HepG2 (cell line): ENCODE results near the gene ARSH. TPM values are rescaled to one million over a fixed set of nuclear protein-coding genes. Genes with fewer than 3 reads are reported as not detected.

Experiments
- ATAC-seq: fragments of 200-7000 bp; cut with Tn5 transposase; 3 replicates; pipeline ENCODE4 v1.9.1; 2020; ENCODE audit warnings: mild to moderate bottlenecking, moderate library complexity
- BruUV-seq: library from RNA; stranded (reverse); fragments of 400-500 nt; replicated peaks from 2 replicates; lab custom pipeline; 2021; lab: Mats Ljungman, UMichigan
- CTCF ChIA-PET: fragments of 300-600 bp; formaldehyde crosslinking; extraction: SDS; loops from one replicate; lab custom pipeline; 2021; ENCODE audit warnings: low total read pairs, inconsistent platforms, low intra/inter-chr PET ratio; lab: Yijun Ruan, JAX
- POLR2A ChIA-PET: fragments of 350-600 bp; sonication (Branson Sonifier 250); formaldehyde crosslinking; loops from one replicate; lab custom pipeline; 2020; ENCODE audit warnings: antibody characterized with exemption, inconsistent platforms; lab: Yijun Ruan, JAX
- DNase-seq: peaks from one replicate; pipeline ENCODE4 v3.0.0-alpha.2; 2015; ENCODE audit warnings: low spot score
- FAIRE-seq: peaks from 3 replicates; lab custom pipeline; 2011; peaks lifted over from hg19 to GRCh38; lab: Jason Lieb, UNC
- H2AFZ ChIP-seq: one replicate; pipeline ENCODE4 v1.6.1; 2011; ENCODE audit warnings: low read length, inconsistent platforms
- H3K27ac ChIP-seq: fragments of 300-600 bp; 3 replicates; pipeline ENCODE4 v1.8.0; 2011; ENCODE audit warnings: mixed run types, mild to moderate bottlenecking, mixed read lengths, low read length, inconsistent platforms; ENCODE audit not compliant: insufficient read depth; ENCODE audit errors: extremely low read length
- H3K27me3 ChIP-seq, 2 experiments: fragments of 200-600 bp in 1 of 2; 2 replicates in 1 of 2; 3 replicates in 1 of 2; pipeline versions ENCODE4 v1.6.0 to v1.8.0; 2011; ENCODE audit warnings: low read length in 2 of 2, mild to moderate bottlenecking in 2 of 2, moderate library complexity in 2 of 2, inconsistent platforms in 1 of 2; ENCODE audit not compliant: insufficient read depth in 2 of 2, control insufficient read depth in 1 of 2
- H3K36me3 ChIP-seq, 2 experiments: fragments of 200-600 bp in 1 of 2; replicated peaks in 1 of 2; 2 replicates in 1 of 2; 3 replicates in 1 of 2; pipeline versions ENCODE4 v1.5.1 to v1.8.0; 2011; ENCODE audit warnings: low read length in 2 of 2, inconsistent platforms in 1 of 2; ENCODE audit not compliant: insufficient read depth in 2 of 2, control insufficient read depth in 1 of 2
- H3K4me1 ChIP-seq: 2 replicates; pipeline ENCODE4 v1.5.1; 2012; ENCODE audit warnings: low read length, inconsistent platforms; ENCODE audit not compliant: insufficient read depth
- H3K4me2 ChIP-seq: 2 replicates; pipeline ENCODE4 v1.6.0; 2011; ENCODE audit warnings: low read depth, low read length, inconsistent platforms
- H3K4me3 ChIP-seq, 3 experiments: fragments of 200-600 bp in 1 of 3; sonication (generic), shearing (Covaris generic) in 1 of 3; replicated peaks in 1 of 3; 2 replicates each; pipeline ENCODE4 v1.5.1; 2011 to 2016; ENCODE audit warnings: low read length in 3 of 3, inconsistent platforms in 2 of 3, low read depth in 2 of 3, mild to moderate bottlenecking in 2 of 3, control low read depth in 1 of 3, mixed read lengths in 1 of 3; ENCODE audit not compliant: insufficient read depth in 1 of 3
- H3K79me2 ChIP-seq: one replicate; pipeline ENCODE4 v1.6.1; 2011; ENCODE audit warnings: low read length, inconsistent platforms; ENCODE audit not compliant: insufficient read depth
- H3K9ac ChIP-seq: 2 replicates; pipeline ENCODE4 v1.6.0; 2011; ENCODE audit warnings: mild to moderate bottlenecking, low read depth, low read length, inconsistent platforms; ENCODE audit not compliant: insufficient read depth
- H3K9me3 ChIP-seq: 2 replicates; pipeline ENCODE4 v1.5.1; 2012; ENCODE audit warnings: mild to moderate bottlenecking, low read length
- H4K20me1 ChIP-seq: 2 replicates; pipeline ENCODE4 v1.6.0; 2011; ENCODE audit warnings: inconsistent platforms, mild to moderate bottlenecking, low read length, moderate library complexity; ENCODE audit not compliant: insufficient read depth
- EHMT2 ChIP-seq: fragments of 200-600 bp; sonication (generic); IDR thresholded peaks from 2 replicates; pipeline ENCODE4 v1.7.0; 2017; ENCODE audit warnings: antibody characterized with exemption, low read depth, low read length, borderline replicate concordance
- KDM5B ChIP-seq: sonication (generic); formaldehyde crosslinking; IDR thresholded peaks from 2 replicates; pipeline ENCODE4 v1.4.0; 2020; ENCODE audit warnings: missing genetic modification reagents, mild to moderate bottlenecking, borderline replicate concordance
- KLF12 ChIP-seq: sonication (generic); formaldehyde crosslinking; IDR thresholded peaks from 2 replicates; pipeline ENCODE4 v1.4.0; 2020; ENCODE audit warnings: missing genetic modification reagents, borderline replicate concordance
- RAD21 ChIP-seq: fragments of 450-650 bp; formaldehyde crosslinking; IDR thresholded peaks from 2 replicates; pipeline ENCODE4 v1.5.0; 2020; ENCODE audit warnings: mild to moderate bottlenecking
- TCF7 ChIP-seq: sonication (generic); IDR thresholded peaks from 2 replicates; pipeline ENCODE4 v1.6.1; 2016; ENCODE audit warnings: antibody characterized with exemption, low read depth
- ZC3H13 ChIP-seq: sonication (generic); formaldehyde crosslinking; IDR thresholded peaks from 2 replicates; pipeline ENCODE4 v1.8.1; 2023; ENCODE audit warnings: mild to moderate bottlenecking, missing genetic modification reagents, moderate library complexity
- ZNF101 ChIP-seq: sonication (generic); formaldehyde crosslinking; IDR thresholded peaks from 2 replicates; pipeline ENCODE4 v1.4.0; 2020; ENCODE audit warnings: mild to moderate bottlenecking, low read depth, missing genetic modification reagents, borderline replicate concordance
- ZNF136 ChIP-seq: sonication (generic); formaldehyde crosslinking; IDR thresholded peaks from 2 replicates; pipeline ENCODE4 v1.8.1; 2022; ENCODE audit warnings: low read depth, mild to moderate bottlenecking, moderate library complexity, missing genetic modification reagents
- ZNF232 ChIP-seq: sonication (generic); formaldehyde crosslinking; IDR thresholded peaks from 2 replicates; pipeline ENCODE4 v1.4.0; 2020; ENCODE audit warnings: missing genetic modification reagents, borderline replicate concordance
- ZNF235 ChIP-seq: sonication (generic); formaldehyde crosslinking; IDR thresholded peaks from 2 replicates; pipeline ENCODE4 v1.8.1; 2023; ENCODE audit warnings: mild to moderate bottlenecking, missing genetic modification reagents, borderline replicate concordance
- ZNF292 ChIP-seq: sonication (generic); formaldehyde crosslinking; IDR thresholded peaks from 2 replicates; pipeline ENCODE4 v1.8.1; 2022; ENCODE audit warnings: mild to moderate bottlenecking, low read depth, missing genetic modification reagents, borderline replicate concordance
- ZNF557 ChIP-seq: sonication (generic); formaldehyde crosslinking; IDR thresholded peaks from 2 replicates; pipeline ENCODE4 v1.4.0; 2020; ENCODE audit warnings: missing genetic modification reagents
- ZNF562 ChIP-seq: sonication (generic); formaldehyde crosslinking; IDR thresholded peaks from 2 replicates; pipeline ENCODE4 v1.8.0; 2022; ENCODE audit warnings: missing genetic modification reagents, borderline replicate concordance
- ZNF7 ChIP-seq: IDR thresholded peaks from 2 replicates; pipeline ENCODE4 v1.6.1; 2016; ENCODE audit warnings: missing biosample characterization, missing genetic modification reagents
- ZNF768 ChIP-seq: sonication (generic); formaldehyde crosslinking; IDR thresholded peaks from 2 replicates; pipeline ENCODE4 v1.4.0; 2020; ENCODE audit warnings: missing genetic modification reagents
- ZNF782 ChIP-seq: sonication (generic); formaldehyde crosslinking; IDR thresholded peaks from 2 replicates; pipeline ENCODE4 v1.4.0; 2020; ENCODE audit warnings: missing genetic modification reagents, mild to moderate bottlenecking, borderline replicate concordance
- WGBS: methylation state at CpG from one replicate; pipeline ENCODE4 v1.1.6; 2017; ENCODE audit warnings: low lambda C conversion rate; 5-methylcytosine and 5-hydroxymethylcytosine counted together
- in situ Hi-C: cut with HindIII; loops from 2 replicates; pipeline ENCODE4 v1.10.0; 2017; ENCODE audit warnings: low pct_unique_long_range_greater_than_20kb; ENCODE audit not compliant: extremely low pct_ligation_motif_present
- intact Hi-C: fragments of 100-400 bp; cut with micrococcal nuclease; formaldehyde crosslinking; loops from one replicate; pipeline ENCODE4 v1.10.0; 2022; ENCODE audit not compliant: unreplicated experiment
- polyA plus RNA-seq, 8 experiments: library from polyadenylated mRNA; depleted of rRNA in 3 of 8; stranded (reverse) in 7 of 8; unstranded in 1 of 8; fragments of >200 nt; fragmentation: Illumina TruSeq in 4 of 8; extraction: Trizol in 4 of 8; gene quantifications; 2 replicates each; pipeline versions ENCODE4 v1.2.1 to v1.2.3, GENCODE V29; 2011 to 2016; ENCODE audit warnings: low read depth in 4 of 8, missing spikeins in 1 of 8, mixed read lengths in 1 of 8; ENCODE audit not compliant: insufficient read depth in 1 of 8
- total RNA-seq, 5 experiments: library from RNA; depleted of rRNA; stranded (reverse); fragments of >200 nt; fragmentation: Illumina TruSeq; extraction: Trizol; gene quantifications; 2 replicates each; pipeline ENCODE4 v1.2.3, GENCODE V29; 2016; ENCODE audit warnings: low read depth in 1 of 5
- TF ChIP-seq, protein P1 (sequence below): sonication (generic); formaldehyde crosslinking; IDR thresholded peaks from 2 replicates; pipeline ENCODE4 v1.4.0; 2020; ENCODE audit warnings: missing genetic modification reagents, low read depth, mild to moderate bottlenecking, borderline replicate concordance
- TF ChIP-seq, protein P2 (sequence below): sonication (generic); formaldehyde crosslinking; conservative IDR thresholded peaks from 2 replicates; pipeline ENCODE4 v1.5.0; 2020; ENCODE audit warnings: missing genetic modification reagents

The ARSH gene
- total and polyA plus RNA-seq, 2 of the 13 experiments (the other 11 are each of a cell fraction or from before 2014, with no cell fraction given), result not detected

DNA sequence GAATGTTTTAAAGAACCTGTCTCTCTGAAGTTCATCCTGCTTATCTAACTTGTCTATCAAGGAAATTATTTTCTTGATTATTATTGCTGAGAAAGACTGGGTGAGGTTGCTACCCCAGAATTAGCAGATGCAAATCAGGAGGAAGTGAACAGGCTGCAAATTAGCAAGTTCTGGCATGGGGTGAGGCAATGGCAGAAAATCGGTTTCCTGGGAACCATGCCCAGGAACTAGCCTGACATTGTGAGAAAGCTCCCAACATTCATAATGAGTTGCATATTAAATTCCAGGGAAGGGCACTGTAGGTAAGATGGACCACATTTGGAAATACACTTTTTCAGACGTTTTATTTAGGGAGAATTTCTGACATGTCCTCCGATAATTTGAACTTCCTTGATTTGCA lies 46.5 kb downstream of the ARSH start:
- Histone ChIP-seq H3K27me3 (no peaks in the 10 kb centered on the region), H3K9ac (no peak overlapping the region), H3K79me2 (no peaks in the 10 kb centered on the region), H3K4me3 (no peak overlapping the region), H3K27ac (no peak overlapping the region), H3K9me3 (no peaks in the 10 kb centered on the region), H2AFZ (no peak overlapping the region), H3K4me1 (no peaks in the 10 kb centered on the region), H4K20me1 (no peaks in the 10 kb centered on the region), H3K4me2 (no peak overlapping the region), H3K36me3 (no peaks in the 10 kb centered on the region)
- POLR2A ChIA-PET, result no interaction called here
- TF ChIP-seq ZNF232 (CRISPR knock-in tag), result no peak
- TF ChIP-seq ZNF562 (CRISPR knock-in tag), result no peak
- TF ChIP-seq, protein P1, sequence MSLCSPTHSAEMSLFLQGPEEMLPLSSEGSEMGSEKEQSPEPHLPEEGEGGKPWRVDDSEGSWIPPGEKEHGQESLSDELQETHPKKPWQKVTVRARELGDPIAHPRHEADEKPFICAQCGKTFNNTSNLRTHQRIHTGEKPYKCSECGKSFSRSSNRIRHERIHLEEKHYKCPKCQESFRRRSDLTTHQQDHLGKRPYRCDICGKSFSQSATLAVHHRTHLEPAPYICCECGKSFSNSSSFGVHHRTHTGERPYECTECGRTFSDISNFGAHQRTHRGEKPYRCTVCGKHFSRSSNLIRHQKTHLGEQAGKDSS, result no peak
- TF ChIP-seq ZNF136 (CRISPR knock-in tag), result no peak
- TF ChIP-seq KLF12, result no peak
- TF ChIP-seq ZNF782, result no peak
- TF ChIP-seq EHMT2, result no peak
- TF ChIP-seq ZNF7 (CRISPR knock-in tag), result no peak
- TF ChIP-seq, protein P2, sequence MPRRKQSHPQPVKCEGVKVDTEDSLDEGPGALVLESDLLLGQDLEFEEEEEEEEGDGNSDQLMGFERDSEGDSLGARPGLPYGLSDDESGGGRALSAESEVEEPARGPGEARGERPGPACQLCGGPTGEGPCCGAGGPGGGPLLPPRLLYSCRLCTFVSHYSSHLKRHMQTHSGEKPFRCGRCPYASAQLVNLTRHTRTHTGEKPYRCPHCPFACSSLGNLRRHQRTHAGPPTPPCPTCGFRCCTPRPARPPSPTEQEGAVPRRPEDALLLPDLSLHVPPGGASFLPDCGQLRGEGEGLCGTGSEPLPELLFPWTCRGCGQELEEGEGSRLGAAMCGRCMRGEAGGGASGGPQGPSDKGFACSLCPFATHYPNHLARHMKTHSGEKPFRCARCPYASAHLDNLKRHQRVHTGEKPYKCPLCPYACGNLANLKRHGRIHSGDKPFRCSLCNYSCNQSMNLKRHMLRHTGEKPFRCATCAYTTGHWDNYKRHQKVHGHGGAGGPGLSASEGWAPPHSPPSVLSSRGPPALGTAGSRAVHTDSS (CRISPR knock-in tag), result no peak
- TF ChIP-seq RAD21 (CRISPR knock-in tag), result no peak
- no peak for TF ChIP-seq TCF7
- no peak for TF ChIP-seq ZNF292
- no peak for TF ChIP-seq ZC3H13 (CRISPR knock-in tag)
- TF ChIP-seq ZNF557, result no peak
- no peak for TF ChIP-seq ZNF235
- no peak for TF ChIP-seq ZNF768 (CRISPR knock-in tag)
- no peak for TF ChIP-seq ZNF101
- TF ChIP-seq KDM5B (CRISPR knock-in tag), result no peak
- DNase-seq (no peak), ATAC-seq (no peak), FAIRE-seq (no peak)
- no TSS peak for BruUV-seq
- CTCF ChIA-PET, result no interaction called here
- 39% methylated on average over 3 of the region's 3 CpGs for WGBS
- intact Hi-C loops, result no loop called here
- in situ Hi-C loops, result no loop called here
